Caco-2 (cell line): ENCODE data around the gene NAA30. TPM values are rescaled to one million over a fixed set of nuclear protein-coding genes. Genes with fewer than 3 reads are reported as not detected.
"Not testable (repeated sequence)": the region's sequence is repeated elsewhere in the genome, so short reads cannot be mapped to it uniquely, and the experiment has no call there.

ENCODE experiments used
- Bru-seq: library from RNA; stranded (reverse); fragments of 400-500 nt; gene quantifications from one replicate; lab custom pipeline; 2021; lab: Mats Ljungman, UMichigan
- BruChase-seq, 2 experiments: library from RNA; stranded (reverse); fragments of 400-500 nt; gene quantifications; one replicate each; lab custom pipeline; 2021; lab: Mats Ljungman, UMichigan
- BruUV-seq: library from RNA; stranded (reverse); fragments of 400-500 nt; replicated peaks from 2 replicates; lab custom pipeline; 2021; lab: Mats Ljungman, UMichigan
- CTCF ChIA-PET: fragments of 300-600 bp; sonication (Branson Sonifier 250); formaldehyde crosslinking; loops from one replicate; lab custom pipeline; 2022; ENCODE audit warnings: antibody characterized with exemption; lab: Charles Lee
- POLR2A ChIA-PET: fragments of 300-600 bp; sonication (Branson Sonifier 250); formaldehyde crosslinking; loops from one replicate; lab custom pipeline; 2022; ENCODE audit warnings: antibody characterized with exemption; lab: Charles Lee
- DNase-seq, 2 experiments: peaks; one replicate each; pipeline versions ENCODE4 v3.0.0 to v3.0.0-alpha.2; 2020 to 2022
- H3K27me3 ChIP-seq: replicated peaks from 2 replicates; pipeline ENCODE4 v1.6.0; 2011; ENCODE audit warnings: low read length; ENCODE audit not compliant: control insufficient read depth, insufficient read depth
- H3K36me3 ChIP-seq: 2 replicates; pipeline ENCODE4 v1.5.1; 2011; ENCODE audit warnings: low read length; ENCODE audit not compliant: control insufficient read depth, insufficient read depth
- H3K4me1 ChIP-seq: fragments of 250-450 bp; sonication (Bioruptor Pico); 2 replicates; pipeline ENCODE4 v1.5.1; 2020; ENCODE audit warnings: mild to moderate bottlenecking
- H3K4me3 ChIP-seq: 2 replicates; pipeline ENCODE4 v1.5.1; 2011; ENCODE audit warnings: low read depth, mild to moderate bottlenecking, control low read depth, low read length
- H3K9me3 ChIP-seq: fragments of 250-450 bp; sonication (Bioruptor Pico); 2 replicates; pipeline ENCODE4 v1.5.1; 2020; ENCODE audit warnings: mild to moderate bottlenecking, moderate library complexity
- H3K27ac Mint-ChIP-seq: one replicate; pipeline ENCODE4 v1.8.0; 2022; ENCODE audit warnings: mixed read lengths; ENCODE audit not compliant: unreplicated experiment
- H3K27me3 Mint-ChIP-seq: one replicate; pipeline ENCODE4 v1.8.0; 2022; ENCODE audit warnings: mixed read lengths; ENCODE audit not compliant: insufficient read depth, unreplicated experiment
- H3K36me3 Mint-ChIP-seq: one replicate; pipeline ENCODE4 v1.8.0; 2022; ENCODE audit warnings: mild to moderate bottlenecking, mixed read lengths; ENCODE audit not compliant: insufficient read depth, unreplicated experiment
- H3K4me1 Mint-ChIP-seq: one replicate; pipeline ENCODE4 v1.8.0; 2022; ENCODE audit warnings: low read depth, mixed read lengths; ENCODE audit not compliant: unreplicated experiment
- H3K4me3 Mint-ChIP-seq: one replicate; pipeline ENCODE4 v1.8.0; 2022; ENCODE audit warnings: mild to moderate bottlenecking, moderate library complexity, mixed read lengths; ENCODE audit not compliant: unreplicated experiment
- H3K9me3 Mint-ChIP-seq: one replicate; pipeline ENCODE4 v1.8.0; 2022; ENCODE audit warnings: mixed read lengths; ENCODE audit not compliant: unreplicated experiment
- CTCF ChIP-seq, 2 experiments: fragments of 200-600 bp in 1 of 2; IDR thresholded peaks; 1 replicate in 1 of 2; 2 replicates in 1 of 2; pipeline versions ENCODE4 v1.5.1 to v1.8.0; 2011 to 2022; ENCODE audit warnings: antibody characterized with exemption in 1 of 2, control low read depth in 1 of 2, inconsistent platforms in 1 of 2, low read depth in 1 of 2, low read length in 1 of 2, mild to moderate bottlenecking in 1 of 2, moderate library complexity in 1 of 2; ENCODE audit not compliant: insufficient read depth in 1 of 2, severe bottlenecking in 1 of 2, unreplicated experiment in 1 of 2
- intact Hi-C: fragments of 100-400 bp; cut with micrococcal nuclease; formaldehyde crosslinking; loops from one replicate; pipeline ENCODE4 v1.10.0; 2022; ENCODE audit not compliant: unreplicated experiment
- long read RNA-seq: library from polyadenylated mRNA; stranded (forward); transcript quantifications from one replicate; pipeline ENCODE4 v2.0.0, GENCODE V29; 2022
- total RNA-seq: library from RNA; stranded (reverse); gene quantifications from 2 replicates; pipeline ENCODE4 v1.2.3, GENCODE V29; 2022

Gene NAA30
- total RNA-seq (21.0 and 23.7 TPM in 2 replicates), Bru-seq, nascent RNA (percentile 90 among the genes with signal in this experiment), BruChase-seq, experiment 1, labeled RNA remaining after a 2-hour chase (percentile 95 among the genes with signal in this experiment), BruChase-seq, experiment 2, labeled RNA remaining after a 6-hour chase (percentile 84 among the genes with signal in this experiment)
- long read RNA-seq, full-length matches to known transcripts = 64 of 82 reads
- long read RNA-seq, partial matches to known transcripts = 9 of 82 reads
- long read RNA-seq, other reads (novel, unspliced or antisense) = 9 of 82 reads

- Mint-ChIP-seq H3K4me1 (peaks cover 7% of the 10 kb centered on the region), H3K4me3 (peak within 1 kb of the TSS; percentile 80), H3K36me3 (peaks cover 16% of the 10 kb centered on the region), H3K27me3 (no peaks in the 10 kb centered on the region), H3K27ac (peak within 1 kb of the TSS; percentile 81), H3K9me3 (no peaks in the 10 kb centered on the region)
- no peaks in the 10 kb centered on the region for H3K9me3 ChIP-seq
- BruUV-seq = no TSS peak
- DNase-seq = peak; percentile 96 to 99
- H3K27me3 ChIP-seq = no peaks in the 10 kb centered on the region
- ChIA-PET POLR2A (interaction anchor here (1.1 kb wide), 1 partner anchor 121 kb away, joined by 3 read pairs; the partner anchor contains the start of genes AP5M1 and EXOC5), CTCF (interaction anchor here (0.6 to 0.7 kb wide), 6 partner anchors 77 to 1747 kb away, joined by 3 to 7 read pairs (median 4); partner anchors contain the start of genes AP5M1 and EXOC5)
- H3K4me3 ChIP-seq = peak within 1 kb of the TSS; percentile 94
- no peaks in the 10 kb centered on the region for H3K36me3 ChIP-seq
- peaks cover 13% of the 10 kb centered on the region for H3K4me1 ChIP-seq
- intact Hi-C loops = loop anchor here (2.0 to 5.0 kb wide), 2 partner anchors 27 to 73 kb away; no protein-coding TSS in a partner anchor
- TF ChIP-seq CTCF (IDR thresholded peaks at IDR 0.05; ENCODE audit: insufficient read depth in 1 of 2, low read depth in 1 of 2, low read length in 1 of 2, severe bottlenecking in 1 of 2, unreplicated experiment in 1 of 2) = no peak
Measured at GRCh38 chr14:57390037-57390805, at the start of gene NAA30. TSS of gene NAA30 (plus strand) at chr14:57390586. CDS start at chr14:57390958, 372 bp downstream.

- H3K27me3 Mint-ChIP-seq, DNase-seq, H3K36me3 Mint-ChIP-seq, POLR2A ChIA-PET, BruUV-seq, H3K4me1 Mint-ChIP-seq, intact Hi-C loops, H3K9me3 ChIP-seq, H3K4me1 ChIP-seq, CTCF ChIA-PET, H3K27ac Mint-ChIP-seq, H3K36me3 ChIP-seq, H3K27me3 ChIP-seq: not testable (repeated sequence)
- Mint-ChIP-seq H3K9me3 (peaks cover 10% of the 10 kb centered on the region), H3K4me3 (peak overlapping the region; percentile 65)
- H3K4me3 ChIP-seq = peak overlapping the region; percentile 27
Measured at GRCh38 chr14:57343545-57344297, 46.7 kb upstream of the NAA30 start.

GRCh38 chr14:57345106-57345505 is 45.3 kb upstream of the NAA30 start:
- H3K9me3 ChIP-seq = no peaks in the 10 kb centered on the region
- no peak for DNase-seq
- Mint-ChIP-seq H3K27me3 (no peaks in the 10 kb centered on the region), H3K9me3 (peaks cover 10% of the 10 kb centered on the region), H3K4me1 (peaks cover 9% of the 10 kb centered on the region), H3K36me3 (no peaks in the 10 kb centered on the region), H3K4me3 (no peak overlapping the region), H3K27ac (no peak overlapping the region)
- peaks cover 11% of the 10 kb centered on the region; the same call in 1 of the 2 replicates for H3K4me1 ChIP-seq
- POLR2A ChIA-PET = no interaction called here
- TF ChIP-seq CTCF (IDR thresholded peaks at IDR 0.05; ENCODE audit: insufficient read depth in 1 of 2, low read depth in 1 of 2, low read length in 1 of 2, severe bottlenecking in 1 of 2, unreplicated experiment in 1 of 2) = no peak
- no peaks in the 10 kb centered on the region for H3K36me3 ChIP-seq
- no TSS peak for BruUV-seq
- CTCF ChIA-PET = no interaction called here
- intact Hi-C loops = no loop called here
- H3K4me3 ChIP-seq = no peak overlapping the region
- H3K27me3 ChIP-seq = no peaks in the 10 kb centered on the region
